GM21717 (cell line): Measurements from ENCODE around the gene TTC16.
"Not testable (repeated sequence)": the region's sequence is repeated elsewhere in the genome, so short reads cannot be mapped to it uniquely, and the experiment has no call there.

Experiments
- ATAC-seq: cut with Tn5 transposase; IDR thresholded peaks from one replicate; pipeline ENCODE4 v1.9.1; 2021; ENCODE audit warnings: mild to moderate bottlenecking, moderate library complexity; ENCODE audit not compliant: unreplicated experiment

The TTC16 gene

DNA sequence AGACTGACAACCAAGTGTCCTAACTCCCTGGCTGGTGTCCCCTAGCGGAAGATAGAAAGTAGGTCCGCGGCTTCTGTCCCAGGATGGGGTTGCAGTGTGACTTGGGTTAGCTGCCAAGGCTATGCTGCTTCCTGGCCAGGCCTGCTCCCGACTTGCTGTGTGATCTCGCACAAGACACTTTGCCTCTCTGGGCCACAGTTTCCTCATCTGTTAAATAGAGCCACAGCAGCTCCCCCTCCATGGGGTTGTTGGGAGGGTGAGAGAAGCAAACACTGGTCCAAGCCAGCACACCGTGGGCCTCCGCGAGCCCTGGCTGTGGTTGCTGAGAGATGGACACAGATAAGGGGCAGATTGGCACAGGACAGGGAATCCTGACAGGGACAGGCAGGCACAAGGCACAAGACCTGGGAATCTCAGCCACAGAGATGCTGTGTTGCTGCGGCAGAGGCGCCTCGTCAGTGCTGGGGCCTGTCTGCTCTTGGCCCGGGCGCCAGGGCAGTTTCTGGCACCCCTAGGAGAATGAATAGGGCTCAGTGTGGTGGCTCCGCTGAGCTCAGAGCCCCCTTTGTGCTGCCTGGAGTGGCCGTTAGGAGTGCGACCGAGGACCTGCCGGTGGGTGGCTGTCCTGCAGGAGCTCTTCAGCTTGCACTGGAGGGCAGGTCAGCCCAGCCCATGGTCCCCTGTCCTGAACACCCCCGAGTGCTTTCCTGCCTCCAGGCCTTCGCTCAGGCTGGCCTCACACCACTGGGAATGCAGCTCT, 64.4 kb downstream of the TTC16 start:
- ATAC-seq, result no peak

DNA sequence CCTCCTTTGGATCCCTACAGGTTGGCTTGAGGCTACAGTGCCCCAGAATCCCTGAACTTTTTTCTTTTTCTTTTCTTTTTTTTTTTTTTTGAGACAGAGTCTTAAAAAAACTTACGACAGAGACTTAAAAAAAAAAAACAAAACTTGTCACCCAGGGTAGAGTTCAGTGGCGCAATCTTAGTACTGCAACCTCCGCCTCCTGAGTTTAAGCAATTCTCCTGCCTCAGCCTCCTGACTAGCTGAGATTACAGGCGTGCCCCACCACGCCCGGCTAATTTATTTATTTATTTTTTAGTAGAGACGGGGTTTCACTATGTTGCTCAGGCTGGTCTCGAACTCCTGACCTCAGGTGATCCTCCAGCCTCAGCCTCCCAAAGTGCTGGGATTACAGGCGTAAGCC, 65.0 kb downstream of the TTC16 start:
- ATAC-seq, result not testable (repeated sequence)
